ENCODE results near the gene TNK1.
A peak's percentile ranks its signal among the peaks of the same experiment; 100 is the strongest.

TNK1 gene

GRCh38 chr17:7431231-7431630 lies 50.3 kb downstream of the TNK1 start:
- no peak for DNase-seq (ENCODE audit: low read depth in 2 of 3, low spot score in 2 of 3)

- no peak for DNase-seq (ENCODE audit: low read depth in 2 of 3, low spot score in 2 of 3)
These were observed 51.4 kb downstream of the TNK1 start for GRCh38 chr17:7432296-7432695.

GRCh38 chr17:7435676-7436555 lies 55.0 kb downstream of the TNK1 start:
- DNase-seq (ENCODE audit: low read depth in 2 of 3, low spot score in 2 of 3): peak in 1 of 3 experiments; percentile 39

- DNase-seq (ENCODE audit: low read depth in 2 of 3, low spot score in 2 of 3): peak in 2 of 3 experiments; percentile 47 to 70
These were observed 55.9 kb downstream of the TNK1 start for GRCh38 chr17:7436556-7437368.

- no peak for DNase-seq (ENCODE audit: low read depth in 2 of 3, low spot score in 2 of 3)
These were observed 56.5 kb downstream of the TNK1 start for GRCh38 chr17:7437369-7437863.

GRCh38 chr17:7437950-7438614 lies 57.2 kb downstream of the TNK1 start:
- DNase-seq (ENCODE audit: low read depth in 2 of 3, low spot score in 2 of 3): no peak

- DNase-seq (ENCODE audit: low read depth in 2 of 3, low spot score in 2 of 3): no peak
These were observed 58.0 kb downstream of the TNK1 start for GRCh38 chr17:7438656-7439460.
